Duodenal mucosa (tissue), 2 donors: ENCODE data around the gene HLX.
A peak's percentile ranks its signal among the peaks of the same experiment; 100 is the strongest.

ENCODE experiments used
- H3K27ac ChIP-seq: one replicate; pipeline ENCODE4 v1.7.0; 2013; ENCODE audit warnings: low read depth, low read length
- H3K27me3 ChIP-seq, 2 donors: one replicate each; pipeline ENCODE4 v1.7.0; 2013; ENCODE audit warnings: low read length in 2 of 2, control low read depth in 1 of 2; ENCODE audit not compliant: insufficient read depth in 2 of 2, control insufficient read depth in 1 of 2
- H3K36me3 ChIP-seq, 2 donors: one replicate each; pipeline ENCODE4 v1.7.0; 2013; ENCODE audit warnings: low read length in 2 of 2, control low read depth in 1 of 2; ENCODE audit not compliant: insufficient read depth in 2 of 2, control insufficient read depth in 1 of 2
- H3K4me1 ChIP-seq, 2 donors: one replicate each; pipeline ENCODE4 v1.7.0; 2013; ENCODE audit warnings: low read length in 2 of 2, control low read depth in 1 of 2; ENCODE audit not compliant: insufficient read depth in 2 of 2, control insufficient read depth in 1 of 2
- H3K4me3 ChIP-seq, 2 donors: one replicate each; pipeline ENCODE4 v1.7.0; 2013; ENCODE audit warnings: low read length in 2 of 2, low read depth in 1 of 2
- H3K9ac ChIP-seq, 2 donors: one replicate each; pipeline ENCODE4 v1.7.0; 2013; ENCODE audit warnings: low read length in 2 of 2, low read depth in 1 of 2
- H3K9me3 ChIP-seq, 2 donors: one replicate each; pipeline ENCODE4 v1.7.0; 2013; ENCODE audit warnings: low read length in 2 of 2, control low read depth in 1 of 2; ENCODE audit not compliant: control insufficient read depth in 1 of 2

Gene HLX

GRCh38 chr1:220889333-220889732 lies 10.1 kb downstream of the HLX start:
- H3K27me3 ChIP-seq: peaks cover 73 to 83% of the 10 kb centered on the region in 2 donors

GRCh38 chr1:220889848-220890287 lies 10.6 kb downstream of the HLX start:
- Histone ChIP-seq H3K4me1 (peaks cover 2 to 5% of the 10 kb centered on the region in 2 donors), H3K4me3 (no peak overlapping the region), H3K9ac (no peak overlapping the region), H3K27me3 (peaks cover 78 to 88% of the 10 kb centered on the region in 2 donors), H3K9me3 (no peaks in the 10 kb centered on the region), H3K36me3 (peaks cover under 1 to 2% of the 10 kb centered on the region in 2 donors), H3K27ac (no peak overlapping the region)

More at GRCh38 chr1:220889333-220889732, 10.1 kb downstream of the HLX start:
- H3K9me3 ChIP-seq: no peaks in the 10 kb centered on the region
- H3K9ac ChIP-seq: no peak overlapping the region
- H3K4me3 ChIP-seq: no peak overlapping the region
- H3K27ac ChIP-seq: no peak overlapping the region
- peaks cover 1 to 5% of the 10 kb centered on the region in 2 donors for H3K4me1 ChIP-seq
- peaks cover 2 to 6% of the 10 kb centered on the region in 2 donors for H3K36me3 ChIP-seq

GRCh38 chr1:220890602-220891001 lies 11.4 kb downstream of the HLX start:
- no peaks in the 10 kb centered on the region for H3K9me3 ChIP-seq
- H3K36me3 ChIP-seq: no peaks in the 10 kb centered on the region
- peaks cover 2 to 5% of the 10 kb centered on the region in 2 donors for H3K4me1 ChIP-seq
- no peak overlapping the region for H3K27ac ChIP-seq
- H3K9ac ChIP-seq: no peak overlapping the region
- H3K4me3 ChIP-seq: no peak overlapping the region
- peaks cover 85 to 90% of the 10 kb centered on the region in 2 donors for H3K27me3 ChIP-seq

- H3K4me1 ChIP-seq: peaks cover 2 to 5% of the 10 kb centered on the region in 2 donors
These were observed 12.2 kb downstream of the HLX start for GRCh38 chr1:220891224-220892085.

GRCh38 chr1:220892086-220892376 lies 12.8 kb downstream of the HLX start:
- no peak overlapping the region for H3K4me3 ChIP-seq
- no peak overlapping the region for H3K9ac ChIP-seq
- H3K9me3 ChIP-seq: no peaks in the 10 kb centered on the region
- no peaks in the 10 kb centered on the region for H3K36me3 ChIP-seq
- peaks cover 2 to 5% of the 10 kb centered on the region in 2 donors for H3K4me1 ChIP-seq
- H3K27me3 ChIP-seq: peaks cover 79 to 92% of the 10 kb centered on the region in 2 donors
- H3K27ac ChIP-seq: no peak overlapping the region

More at GRCh38 chr1:220891224-220892085, 12.2 kb downstream of the HLX start:
- Histone ChIP-seq H3K36me3 (no peaks in the 10 kb centered on the region), H3K9ac (no peak overlapping the region), H3K27me3 (peaks cover 82 to 92% of the 10 kb centered on the region in 2 donors), H3K27ac (no peak overlapping the region), H3K9me3 (no peaks in the 10 kb centered on the region), H3K4me3 (no peak overlapping the region)

- H3K27ac ChIP-seq: no peak overlapping the region
- H3K27me3 ChIP-seq: peaks cover 74 to 83% of the 10 kb centered on the region in 2 donors
- H3K4me1 ChIP-seq: peaks cover 2 to 5% of the 10 kb centered on the region in 2 donors
- no peak overlapping the region for H3K9ac ChIP-seq
- no peak overlapping the region for H3K4me3 ChIP-seq
- no peaks in the 10 kb centered on the region for H3K9me3 ChIP-seq
- H3K36me3 ChIP-seq: no peaks in the 10 kb centered on the region
These were observed 13.9 kb downstream of the HLX start for GRCh38 chr1:220892997-220893700.

DNA sequence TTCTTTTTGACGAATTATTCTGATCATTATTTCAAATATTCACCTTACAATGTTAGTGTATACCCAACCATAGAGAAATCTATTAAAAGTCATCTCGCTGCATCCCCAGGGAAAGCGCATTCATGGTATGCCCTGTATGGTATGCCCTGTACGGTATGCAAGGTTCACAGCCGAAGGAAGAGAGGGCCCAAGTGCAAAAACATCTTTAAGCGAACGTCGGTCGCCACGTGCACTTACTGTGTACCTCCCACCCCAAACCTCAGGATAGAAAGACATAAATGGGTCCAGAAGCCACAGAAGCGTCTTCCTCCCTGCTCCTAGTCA lies 14.4 kb downstream of the HLX start:
- no peak overlapping the region for H3K9ac ChIP-seq
- peak overlapping the region; percentile 58 to 66 for H3K4me3 ChIP-seq
- H3K36me3 ChIP-seq: no peaks in the 10 kb centered on the region
- peaks cover 2 to 5% of the 10 kb centered on the region in 2 donors for H3K4me1 ChIP-seq
- no peaks in the 10 kb centered on the region for H3K9me3 ChIP-seq
- H3K27me3 ChIP-seq: peaks cover 70 to 78% of the 10 kb centered on the region in 2 donors
- no peak overlapping the region for H3K27ac ChIP-seq

GRCh38 chr1:220894025-220894923 lies 15.0 kb downstream of the HLX start:
- peaks cover 2 to 5% of the 10 kb centered on the region in 2 donors for H3K4me1 ChIP-seq
- H3K27me3 ChIP-seq: peaks cover 64 to 72% of the 10 kb centered on the region in 2 donors
- no peaks in the 10 kb centered on the region for H3K9me3 ChIP-seq
- H3K9ac ChIP-seq: no peak overlapping the region
- H3K36me3 ChIP-seq: no peaks in the 10 kb centered on the region
- peak overlapping the region; percentile 58 to 66 for H3K4me3 ChIP-seq
- H3K27ac ChIP-seq: no peak overlapping the region

GRCh38 chr1:220894924-220895256 lies 15.6 kb downstream of the HLX start:
- Histone ChIP-seq H3K4me1 (peaks cover 2 to 5% of the 10 kb centered on the region in 2 donors), H3K27me3 (peaks cover 58 to 66% of the 10 kb centered on the region in 2 donors), H3K9ac (no peak overlapping the region), H3K27ac (no peak overlapping the region), H3K4me3 (no peak overlapping the region), H3K36me3 (no peaks in the 10 kb centered on the region), H3K9me3 (no peaks in the 10 kb centered on the region)
